SU-DHL-6 (cell line): ENCODE data around the gene AQP1.

Experiments
- H2AFZ ChIP-seq: fragments of 200-600 bp; sonication (generic); 2 replicates; pipeline ENCODE4 v1.6.1; 2014; ENCODE audit warnings: low read depth, mild to moderate bottlenecking, moderate library complexity, mixed read lengths, antibody characterized with exemption, low read length; ENCODE audit not compliant: severe bottlenecking
- H3F3A ChIP-seq: fragments of 200-600 bp; shearing (Covaris generic); 2 replicates; pipeline ENCODE4 v1.6.0; 2016; ENCODE audit warnings: antibody characterized with exemption, mild to moderate bottlenecking; ENCODE audit not compliant: insufficient read depth
- H3K27ac ChIP-seq: fragments of 200-600 bp; sonication (generic); 2 replicates; pipeline ENCODE4 v1.5.1; 2016; ENCODE audit warnings: low read depth, mild to moderate bottlenecking, low read length, moderate library complexity, mixed read lengths
- H3K27me3 ChIP-seq: fragments of 200-600 bp; sonication (generic), shearing (Covaris generic); 2 replicates; pipeline ENCODE4 v1.6.0; 2014; ENCODE audit warnings: mild to moderate bottlenecking, low read length
- H3K36me3 ChIP-seq: fragments of 200-600 bp; sonication (generic); 2 replicates; pipeline ENCODE4 v1.6.1; 2014; ENCODE audit warnings: mild to moderate bottlenecking, low read length, mixed read lengths
- H3K4me2 ChIP-seq: fragments of 300-600, 200-600 bp; shearing (Covaris generic), sonication (generic); 2 replicates; pipeline ENCODE4 v1.6.0; 2014; ENCODE audit warnings: low read length, low read depth, mild to moderate bottlenecking; ENCODE audit not compliant: poor library complexity, severe bottlenecking
- H3K4me3 ChIP-seq: fragments of 200-600 bp; sonication (generic); 2 replicates; pipeline ENCODE4 v1.5.1; 2014; ENCODE audit warnings: antibody characterized with exemption, low read length, mild to moderate bottlenecking, mixed read lengths; ENCODE audit not compliant: insufficient read depth, poor library complexity, severe bottlenecking
- H3K79me2 ChIP-seq: fragments of 200-600 bp; sonication (generic); 2 replicates; pipeline ENCODE4 v1.6.1; 2014; ENCODE audit warnings: mild to moderate bottlenecking, low read length, moderate library complexity; ENCODE audit not compliant: insufficient read depth
- H3K9ac ChIP-seq: fragments of 200-600 bp; sonication (generic); 2 replicates; pipeline ENCODE4 v1.7.0; 2014; ENCODE audit warnings: mild to moderate bottlenecking, low read length
- H3K9me2 ChIP-seq: fragments of 200-600 bp; sonication (generic); replicated peaks from 2 replicates; pipeline ENCODE4 v1.6.1; 2014; ENCODE audit warnings: low read length; ENCODE audit not compliant: insufficient read depth
- H3K9me3 ChIP-seq: fragments of 200-600 bp; sonication (generic); 2 replicates; pipeline ENCODE4 v1.6.1; 2014; ENCODE audit warnings: low read length, mixed read lengths; ENCODE audit not compliant: insufficient read depth
- H4K20me1 ChIP-seq: fragments of 200-600 bp; sonication (generic); 2 replicates; pipeline ENCODE4 v1.6.1; 2014; ENCODE audit warnings: low read depth, mild to moderate bottlenecking, antibody characterized with exemption, low read length, moderate library complexity, mixed read lengths
- CTCF ChIP-seq: fragments of 200-600 bp; sonication (generic); IDR thresholded peaks from one replicate; pipeline ENCODE4 v1.5.1; 2017; ENCODE audit warnings: antibody characterized with exemption, mild to moderate bottlenecking, low read length, moderate library complexity; ENCODE audit not compliant: insufficient read depth, poor library complexity, severe bottlenecking
- EZH2phosphoT487 ChIP-seq: fragments of 200-600 bp; sonication (generic), shearing (Covaris generic); conservative IDR thresholded peaks from 2 replicates; pipeline ENCODE4 v1.6.1; 2018; ENCODE audit warnings: mild to moderate bottlenecking, antibody characterized with exemption, low read length, moderate library complexity, mixed read lengths

Gene AQP1

DNA sequence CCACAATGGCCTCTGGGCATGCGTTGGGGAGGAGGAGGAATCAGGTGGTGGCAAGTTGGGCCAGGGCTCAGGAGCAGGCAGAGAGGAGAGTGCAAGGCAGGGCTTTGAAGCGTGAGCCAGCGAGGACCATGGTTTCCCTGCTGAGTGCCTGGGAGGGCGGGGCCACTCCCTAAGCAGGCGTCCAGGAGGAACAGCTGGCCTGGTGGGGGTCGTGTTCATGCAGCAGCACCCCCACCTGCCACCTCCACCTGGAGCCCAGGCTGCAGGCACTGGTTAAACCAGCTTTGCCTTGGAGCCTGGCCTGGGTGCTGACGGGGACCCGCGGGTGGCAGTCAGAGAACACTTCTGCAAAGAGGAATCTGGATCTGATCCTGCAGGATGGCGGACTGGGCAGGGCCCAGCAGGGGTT lies 24.2 kb upstream of the AQP1 start:
- Histone ChIP-seq H3K27me3 (no peaks in the 10 kb centered on the region), H3F3A (no peaks in the 10 kb centered on the region), H3K9ac (no peak overlapping the region), H3K9me2 (no peaks in the 10 kb centered on the region), H2AFZ (no peak overlapping the region), H3K36me3 (no peaks in the 10 kb centered on the region), H4K20me1 (no peaks in the 10 kb centered on the region), H3K4me3 (no peak overlapping the region), H3K9me3 (no peaks in the 10 kb centered on the region), H3K79me2 (no peaks in the 10 kb centered on the region), H3K4me2 (no peak overlapping the region), H3K27ac (no peak overlapping the region)
- TF ChIP-seq CTCF (no peak), EZH2phosphoT487 (no peak)

DNA sequence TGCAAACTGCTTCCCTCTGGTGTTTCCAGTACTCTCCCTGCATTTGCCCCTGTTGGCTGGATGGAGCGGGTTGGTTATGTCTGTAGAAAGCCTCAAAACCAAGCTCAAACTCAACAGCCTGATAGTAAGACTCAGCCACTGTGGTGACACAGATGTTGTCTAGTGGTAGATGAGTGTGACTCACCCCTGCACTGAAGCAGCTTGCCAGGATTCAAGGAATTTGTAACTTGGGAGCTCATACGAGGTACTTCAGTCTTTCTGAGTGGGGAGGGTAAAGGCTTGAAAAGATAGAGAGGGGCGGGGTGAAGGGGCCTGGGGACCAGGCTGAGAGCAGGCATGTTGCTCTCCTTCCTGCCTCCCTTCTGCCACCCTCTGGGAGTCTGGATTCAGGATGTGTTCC lies 22.9 kb upstream of the AQP1 start:
- no peak overlapping the region for H3K4me2 ChIP-seq
- H3K27ac ChIP-seq: no peak overlapping the region
- no peaks in the 10 kb centered on the region for H3K79me2 ChIP-seq
- no peaks in the 10 kb centered on the region for H4K20me1 ChIP-seq
- TF ChIP-seq EZH2phosphoT487 (no peak), CTCF (no peak)
- no peak overlapping the region for H3K4me3 ChIP-seq
- no peaks in the 10 kb centered on the region for H3F3A ChIP-seq
- H3K36me3 ChIP-seq: no peaks in the 10 kb centered on the region
- H3K9me3 ChIP-seq: no peaks in the 10 kb centered on the region
- H2AFZ ChIP-seq: no peak overlapping the region
- H3K9me2 ChIP-seq: no peaks in the 10 kb centered on the region
- H3K9ac ChIP-seq: no peak overlapping the region
- no peaks in the 10 kb centered on the region for H3K27me3 ChIP-seq

GRCh38 chr7:30890226-30890625 lies 21.4 kb upstream of the AQP1 start:
- Histone ChIP-seq H2AFZ (no peak overlapping the region), H3K27me3 (no peaks in the 10 kb centered on the region), H3K4me2 (no peak overlapping the region), H3K36me3 (no peaks in the 10 kb centered on the region), H3K79me2 (no peaks in the 10 kb centered on the region), H4K20me1 (no peaks in the 10 kb centered on the region), H3F3A (no peaks in the 10 kb centered on the region), H3K9ac (no peak overlapping the region), H3K9me3 (no peaks in the 10 kb centered on the region), H3K27ac (no peak overlapping the region), H3K9me2 (no peaks in the 10 kb centered on the region), H3K4me3 (no peak overlapping the region)
- TF ChIP-seq EZH2phosphoT487: no peak
- TF ChIP-seq CTCF: no peak

DNA sequence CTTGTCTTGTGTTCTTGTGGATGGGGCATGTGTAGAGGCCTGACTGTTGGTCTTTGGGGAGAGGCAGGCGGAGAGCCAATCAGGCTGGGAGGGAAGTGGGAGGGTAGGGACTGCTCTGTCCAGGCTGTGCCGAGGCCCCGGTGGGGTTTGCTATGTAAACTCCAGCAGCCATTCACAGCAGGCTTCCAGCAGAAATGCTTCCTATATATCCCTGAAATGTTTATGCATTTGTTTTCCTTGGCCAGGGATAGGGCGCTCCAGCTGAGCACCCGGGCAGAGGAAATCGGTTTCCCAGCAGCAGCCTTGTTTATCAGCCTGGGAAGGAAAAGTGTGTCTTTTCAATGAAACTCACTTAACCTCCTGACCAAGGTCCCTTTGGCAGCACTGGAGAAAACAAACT lies 18.3 kb upstream of the AQP1 start:
- H3K9me2 ChIP-seq: no peaks in the 10 kb centered on the region
- no peak overlapping the region for H3K27ac ChIP-seq
- no peaks in the 10 kb centered on the region for H3K36me3 ChIP-seq
- H4K20me1 ChIP-seq: no peaks in the 10 kb centered on the region
- H3K9ac ChIP-seq: no peak overlapping the region
- no peaks in the 10 kb centered on the region for H3K9me3 ChIP-seq
- TF ChIP-seq EZH2phosphoT487: no peak
- TF ChIP-seq CTCF: no peak
- H3K4me3 ChIP-seq: no peak overlapping the region
- H3K79me2 ChIP-seq: no peaks in the 10 kb centered on the region
- no peak overlapping the region for H3K4me2 ChIP-seq
- H2AFZ ChIP-seq: no peak overlapping the region
- no peaks in the 10 kb centered on the region for H3F3A ChIP-seq
- H3K27me3 ChIP-seq: no peaks in the 10 kb centered on the region
